Activated CD4-positive, alpha-beta memory T cell treated with anti-CD3 and anti-CD28 coated beads, Interleukin-2, amount 10 ng/mL, durations not matched to agents 7 days and 5 days (primary cell): ENCODE measurements around the gene EEF2. TPM values are rescaled to one million over a fixed set of nuclear protein-coding genes. Genes with fewer than 3 reads are reported as not detected.

Experiments
- CTCF ChIA-PET: fragments of 350-600 bp; sonication (Branson Sonifier 250); formaldehyde crosslinking; loops from one replicate; lab custom pipeline; 2021; ENCODE audit warnings: antibody characterized with exemption, inconsistent platforms; lab: Charles Lee
- POLR2A ChIA-PET: fragments of 350-600 bp; sonication (Branson Sonifier 250); formaldehyde crosslinking; loops from one replicate; lab custom pipeline; 2021; ENCODE audit warnings: antibody characterized with exemption; lab: Charles Lee
- DNase-seq: peaks from one replicate; pipeline ENCODE4 v3.0.0-alpha.2; 2020
- H3K27ac Mint-ChIP-seq: one replicate; pipeline ENCODE4 v1.8.0; 2021; ENCODE audit warnings: mild to moderate bottlenecking, mixed read lengths
- H3K27me3 Mint-ChIP-seq: one replicate; pipeline ENCODE4 v1.8.0; 2021; ENCODE audit warnings: mixed read lengths
- H3K36me3 Mint-ChIP-seq: one replicate; pipeline ENCODE4 v1.8.0; 2021; ENCODE audit warnings: low read depth, mixed read lengths
- H3K4me1 Mint-ChIP-seq: one replicate; pipeline ENCODE4 v1.8.0; 2021; ENCODE audit warnings: mixed read lengths
- H3K4me3 Mint-ChIP-seq: one replicate; pipeline ENCODE4 v1.8.0; 2021; ENCODE audit warnings: mild to moderate bottlenecking, mixed read lengths
- H3K9me3 Mint-ChIP-seq: one replicate; pipeline ENCODE4 v1.8.0; 2021; ENCODE audit warnings: mixed read lengths
- total RNA-seq, 2 experiments: library from RNA; stranded (reverse); gene quantifications; one replicate each; pipeline ENCODE4 v1.2.3, GENCODE V29; 2021

Gene EEF2
- total RNA-seq, 2 experiments from 2014 or later: 1,543 to 1,592 TPM

DNA sequence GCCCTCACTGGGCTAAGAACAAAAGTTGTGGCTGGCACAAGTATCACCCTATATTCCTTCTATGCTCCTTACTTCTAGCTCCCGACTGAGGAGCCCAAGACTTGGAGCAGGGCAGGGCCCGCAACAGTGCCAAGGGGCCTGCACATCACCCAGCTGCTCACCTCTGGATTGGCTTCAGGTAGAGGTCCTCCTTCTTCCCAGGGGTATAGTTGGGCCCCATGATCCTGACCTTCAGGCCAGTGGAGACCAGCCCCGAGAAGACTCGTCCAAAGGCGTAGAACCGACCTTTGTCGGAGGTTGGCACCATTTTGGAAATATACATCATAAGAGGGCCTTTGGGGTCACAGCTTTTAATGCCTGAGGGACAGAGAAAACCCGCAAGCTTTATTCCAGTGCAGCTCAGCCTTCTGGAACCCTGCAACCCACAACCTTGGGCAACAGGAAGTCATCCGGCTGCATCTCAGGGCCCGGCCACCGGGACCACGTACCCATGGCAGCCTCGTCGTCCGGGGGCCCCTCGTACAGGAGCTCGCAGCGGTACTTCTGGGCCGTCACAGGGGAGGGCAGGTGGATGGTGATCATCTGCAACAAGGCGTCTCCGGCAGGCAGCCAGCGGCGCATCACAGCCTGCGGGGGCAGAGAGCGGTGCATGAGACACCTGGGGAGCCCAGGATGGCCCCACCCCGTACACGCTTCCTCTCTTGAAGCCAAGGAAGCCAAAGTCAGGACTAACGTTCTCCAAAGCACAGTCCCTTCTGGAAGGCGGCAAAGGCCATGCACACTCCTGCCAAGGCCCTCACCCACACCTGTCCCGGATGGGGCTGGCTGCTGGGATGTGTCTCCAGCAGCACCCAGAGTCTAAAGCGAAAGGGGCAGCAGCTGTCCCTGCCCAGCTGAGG is 4.7 kb downstream of the EEF2 start:
- Mint-ChIP-seq H3K9me3 (no peaks in the 10 kb centered on the region), H3K27me3 (no peaks in the 10 kb centered on the region), H3K36me3 (peaks cover 90% of the 10 kb centered on the region), H3K4me3 (no peak overlapping the region), H3K27ac (no peak overlapping the region), H3K4me1 (peaks cover 54% of the 10 kb centered on the region)
- POLR2A ChIA-PET: interaction anchor here (1.0 to 8.5 kb wide), 2 partner anchors 10 to 26 kb away, joined by 3 to 122 read pairs; partner anchors contain the start of gene DAPK3
- CTCF ChIA-PET: no interaction called here
- DNase-seq: no peak

DNA sequence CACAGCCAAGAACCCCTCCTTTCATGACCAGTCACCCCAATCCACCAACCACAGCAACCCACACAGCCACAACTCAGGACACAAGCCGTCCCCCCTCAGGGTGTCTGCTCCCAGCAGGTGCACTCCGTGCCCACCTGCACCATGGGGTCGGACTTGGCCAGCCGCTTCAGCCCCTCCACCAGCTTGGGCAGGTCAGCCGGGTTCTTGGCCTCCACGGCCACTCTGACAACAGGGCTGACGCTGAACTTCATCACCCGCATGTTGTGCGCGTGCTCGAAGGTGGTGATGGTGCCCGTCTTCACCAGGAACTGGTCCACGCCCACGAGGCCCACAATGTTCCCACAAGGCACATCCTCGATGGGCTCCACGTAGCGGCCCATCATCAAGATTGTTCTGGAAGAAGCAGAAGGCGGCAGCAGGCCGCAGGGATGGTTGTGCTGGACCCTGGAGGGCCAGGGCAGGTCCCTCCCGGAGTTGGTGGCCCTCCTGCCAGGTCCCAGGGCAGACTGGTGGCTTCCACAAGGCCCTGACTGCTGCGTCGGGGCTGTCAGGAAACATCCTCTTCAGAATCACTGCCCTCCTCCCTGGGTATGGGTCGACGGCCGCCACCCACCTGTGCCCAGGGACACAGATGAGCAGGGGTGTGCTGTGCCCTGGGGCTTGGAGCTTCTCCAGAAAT is 5.5 kb downstream of the EEF2 start:
- Mint-ChIP-seq H3K4me3 (no peak overlapping the region), H3K27me3 (no peaks in the 10 kb centered on the region), H3K9me3 (no peaks in the 10 kb centered on the region), H3K36me3 (peaks cover 90% of the 10 kb centered on the region), H3K4me1 (peaks cover 54% of the 10 kb centered on the region), H3K27ac (no peak overlapping the region)
- POLR2A ChIA-PET: interaction anchor here (0.8 to 8.5 kb wide), 2 partner anchors 10 kb away, joined by 3 to 122 read pairs; partner anchors contain the start of gene DAPK3
- CTCF ChIA-PET: no interaction called here
- DNase-seq: no peak

DNA sequence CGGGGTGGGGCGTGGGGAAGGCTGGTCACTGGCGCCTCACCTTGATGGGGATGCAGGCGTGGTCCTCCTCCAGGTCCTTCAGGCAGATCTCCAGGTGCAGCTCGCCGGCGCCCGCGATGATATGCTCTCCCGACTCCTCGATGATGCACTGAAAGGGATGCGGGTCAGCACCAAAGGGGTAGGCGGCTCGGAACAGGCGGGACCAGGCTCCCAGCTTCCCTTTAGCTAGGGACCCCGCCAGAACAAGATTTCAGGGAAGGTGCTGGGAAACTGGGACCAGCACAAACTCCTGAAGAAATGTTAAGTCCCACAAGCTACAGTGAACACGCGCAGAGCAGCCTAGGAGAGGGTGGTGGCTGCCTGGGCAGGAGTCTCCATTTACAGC is 6.0 kb downstream of the EEF2 start:
- peaks cover 53% of the 10 kb centered on the region for H3K4me1 Mint-ChIP-seq
- ChIA-PET POLR2A (interaction anchor here (0.8 to 8.5 kb wide), 2 partner anchors 9 to 11 kb away, joined by 3 to 122 read pairs; partner anchors contain the start of gene DAPK3), CTCF (no interaction called here)
- H3K36me3 Mint-ChIP-seq: peaks cover 85% of the 10 kb centered on the region
- no peak overlapping the region for H3K27ac Mint-ChIP-seq
- no peaks in the 10 kb centered on the region for H3K9me3 Mint-ChIP-seq
- H3K27me3 Mint-ChIP-seq: no peaks in the 10 kb centered on the region
- no peak for DNase-seq
- no peak overlapping the region for H3K4me3 Mint-ChIP-seq

DNA sequence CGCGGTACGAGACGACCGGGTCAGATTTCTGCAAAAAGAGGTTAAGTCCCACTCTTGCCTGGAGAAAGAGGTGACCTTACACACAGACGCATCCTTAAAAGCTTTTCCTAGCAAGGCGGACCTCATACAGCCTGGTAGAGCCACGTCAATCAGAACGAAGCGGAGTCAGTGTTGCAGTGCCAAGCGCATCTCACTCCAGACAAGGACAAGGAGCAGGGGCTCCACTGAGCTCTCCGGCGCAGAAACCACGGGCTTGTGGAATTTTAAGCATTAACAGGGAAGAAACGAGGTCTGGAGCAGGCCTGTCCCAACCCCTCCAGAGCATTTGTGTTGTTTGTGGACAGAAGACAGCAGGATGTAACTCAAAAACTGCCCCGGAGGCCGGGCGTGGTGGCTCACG is 7.1 kb downstream of the EEF2 start:
- Mint-ChIP-seq H3K4me1 (peaks cover 41% of the 10 kb centered on the region), H3K27me3 (no peaks in the 10 kb centered on the region)
- POLR2A ChIA-PET: interaction anchor here (8.5 kb wide), 1 partner anchor 8 kb away, joined by 122 read pairs; the partner anchor contains the start of gene DAPK3

DNA sequence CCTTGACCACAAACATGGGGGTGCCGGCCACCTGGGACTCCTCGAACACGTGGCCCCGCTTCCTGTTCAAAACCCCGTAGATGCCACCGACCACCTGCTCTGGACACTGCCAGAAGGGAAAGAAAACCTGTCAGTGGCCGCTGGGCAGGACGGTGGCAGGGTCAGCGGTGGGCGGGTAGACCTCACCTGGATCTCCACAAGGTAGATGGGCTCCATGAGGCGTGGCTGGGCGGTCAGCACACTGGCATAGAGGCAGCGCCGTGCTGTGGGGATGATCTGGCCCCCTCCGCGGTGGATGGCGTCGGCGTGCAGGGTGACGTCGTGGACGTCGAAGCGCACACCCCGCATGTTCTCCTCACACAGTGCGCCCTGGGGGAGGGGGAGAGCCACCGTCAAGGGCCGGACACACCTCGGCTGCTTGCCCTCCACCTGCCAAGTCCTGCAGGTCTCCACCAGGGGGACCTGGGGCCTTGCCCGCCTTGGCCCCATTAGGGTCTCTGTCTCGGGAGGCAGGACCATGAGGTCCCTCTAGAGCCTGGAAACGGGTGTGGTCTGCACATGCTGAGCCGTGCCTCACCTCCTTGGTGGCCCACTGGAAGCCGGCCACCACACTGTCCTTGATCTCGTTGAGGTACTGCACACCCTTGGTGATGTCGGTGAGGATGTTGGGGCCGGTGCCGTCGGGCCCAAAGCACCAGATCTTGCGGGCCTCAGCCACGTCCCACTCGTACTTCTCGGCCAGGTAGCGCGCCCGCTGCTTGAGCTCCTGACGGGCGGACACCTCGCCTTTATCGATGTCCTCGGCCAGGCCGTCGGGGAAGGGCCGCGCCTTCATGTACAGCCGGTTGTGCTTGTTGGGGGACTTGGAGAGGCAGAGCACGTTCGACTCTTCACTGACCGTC is 7.8 kb downstream of the EEF2 start:
- no peak overlapping the region for H3K27ac Mint-ChIP-seq
- CTCF ChIA-PET: no interaction called here
- no peaks in the 10 kb centered on the region for H3K9me3 Mint-ChIP-seq
- H3K27me3 Mint-ChIP-seq: no peaks in the 10 kb centered on the region
- H3K4me3 Mint-ChIP-seq: no peak overlapping the region
- POLR2A ChIA-PET: interaction anchor here (0.9 to 2.9 kb wide), 2 partner anchors 7 to 10 kb away, joined by 7 to 25 read pairs; partner anchors contain the start of gene EEF2
- peaks cover 70% of the 10 kb centered on the region for H3K36me3 Mint-ChIP-seq
- peaks cover 35% of the 10 kb centered on the region for H3K4me1 Mint-ChIP-seq
- DNase-seq: no peak

More for the DNA sequence above, 7.1 kb downstream of the EEF2 start:
- CTCF ChIA-PET: no interaction called here
- no peak for DNase-seq
- Mint-ChIP-seq H3K4me3 (no peak overlapping the region), H3K36me3 (peaks cover 74% of the 10 kb centered on the region), H3K9me3 (no peaks in the 10 kb centered on the region), H3K27ac (no peak overlapping the region)

DNA sequence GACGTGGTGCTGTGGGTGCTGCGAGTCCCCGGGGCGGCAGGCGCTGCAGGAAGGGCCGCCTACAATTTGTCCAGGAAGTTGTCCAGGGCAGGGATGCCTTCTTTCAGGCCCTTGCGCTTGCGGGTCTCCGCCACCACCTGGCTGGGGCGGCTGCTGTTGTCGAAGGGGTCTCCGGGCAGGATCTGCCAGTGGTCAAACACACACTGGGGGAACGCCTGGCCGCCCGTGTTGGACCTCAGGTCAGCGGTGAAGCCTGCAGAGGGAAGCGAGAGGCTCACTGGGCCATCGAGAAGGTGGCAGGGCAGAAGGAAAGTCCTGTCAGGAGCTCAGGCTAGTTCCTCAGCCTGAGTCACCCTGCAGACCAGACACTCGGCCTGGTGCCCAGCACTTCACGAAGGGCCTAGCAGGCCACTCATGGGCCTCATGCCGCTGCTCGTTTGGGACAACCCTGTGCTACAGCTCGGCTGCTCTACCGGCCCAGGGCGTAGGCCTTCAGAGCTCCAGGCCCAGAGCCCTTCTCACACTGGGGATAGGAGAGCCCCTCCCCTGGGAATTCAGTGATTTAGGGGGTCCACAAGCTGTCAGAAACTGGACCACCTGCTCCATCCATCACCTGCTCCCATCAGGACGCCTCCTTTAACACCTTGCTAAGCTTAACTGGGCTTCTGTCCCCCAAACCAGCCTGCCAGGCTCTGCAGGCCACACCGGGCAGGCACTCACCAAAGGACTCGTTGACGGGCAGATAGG is 8.6 kb downstream of the EEF2 start:
- no peak overlapping the region for H3K27ac Mint-ChIP-seq

DNA sequence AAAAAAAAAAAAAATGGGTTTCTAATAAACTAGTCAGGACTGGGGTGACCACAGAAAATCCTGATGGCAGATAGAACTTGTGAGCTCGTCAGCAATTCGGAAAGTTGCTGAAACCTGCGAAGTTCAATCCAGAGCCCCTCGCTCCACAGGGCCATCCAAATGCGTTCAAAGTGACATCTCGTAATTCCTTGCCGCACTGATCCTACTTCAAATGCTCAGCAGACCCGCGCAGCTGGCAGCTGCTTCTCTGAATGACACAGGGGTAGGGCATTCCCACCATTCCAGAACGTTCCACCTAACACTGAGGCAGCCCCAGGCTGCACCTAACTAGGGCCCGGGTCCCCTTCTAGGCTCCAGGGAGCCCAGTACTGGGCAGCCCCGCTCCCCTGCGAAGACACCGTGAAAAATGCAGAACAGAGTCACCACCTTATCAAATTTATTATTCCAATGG is 9.6 kb downstream of the EEF2 start:
- POLR2A ChIA-PET: interaction anchor here (0.8 to 2.9 kb wide), 3 partner anchors 9 to 32 kb away, joined by 3 to 25 read pairs (median 3); partner anchors contain the start of genes EEF2 and PIAS4
- no peaks in the 10 kb centered on the region for H3K27me3 Mint-ChIP-seq
- peaks cover 52% of the 10 kb centered on the region for H3K36me3 Mint-ChIP-seq
- no peak overlapping the region for H3K27ac Mint-ChIP-seq
- DNase-seq: no peak
- H3K9me3 Mint-ChIP-seq: no peaks in the 10 kb centered on the region
- peaks cover 25% of the 10 kb centered on the region for H3K4me1 Mint-ChIP-seq
- no peak overlapping the region for H3K4me3 Mint-ChIP-seq
- CTCF ChIA-PET: interaction anchor here (0.7 to 0.8 kb wide), 2 partner anchors 10 to 270 kb away, joined by 3 to 4 read pairs; partner anchors contain the start of gene EEF2

More for the DNA sequence above, 8.6 kb downstream of the EEF2 start:
- Mint-ChIP-seq H3K4me1 (peaks cover 27% of the 10 kb centered on the region), H3K27me3 (no peaks in the 10 kb centered on the region), H3K36me3 (peaks cover 62% of the 10 kb centered on the region), H3K9me3 (no peaks in the 10 kb centered on the region), H3K4me3 (no peak overlapping the region)
- CTCF ChIA-PET: no interaction called here
- POLR2A ChIA-PET: interaction anchor here (0.9 to 2.9 kb wide), 2 partner anchors 8 to 11 kb away, joined by 7 to 25 read pairs; partner anchors contain the start of gene EEF2
- DNase-seq: no peak

DNA sequence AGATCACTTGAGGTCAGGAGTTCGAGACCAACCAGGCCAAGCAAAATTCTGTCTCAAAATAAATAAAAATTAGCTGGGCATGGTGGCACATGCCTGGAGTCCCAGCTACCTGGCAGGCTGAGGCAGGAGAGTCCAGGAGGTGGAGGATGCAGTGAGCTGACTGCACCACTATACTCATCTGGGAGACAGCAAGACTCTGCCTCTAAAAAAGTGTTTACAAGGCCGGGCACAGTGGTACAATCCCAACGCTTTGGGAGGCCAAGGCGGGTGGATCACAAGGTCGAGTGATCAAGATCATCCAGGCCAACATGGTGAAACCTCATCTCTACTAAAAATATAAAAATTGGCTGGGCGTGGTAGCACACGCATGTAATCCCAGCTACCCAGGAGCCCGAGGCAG is 10.1 kb downstream of the EEF2 start:
- H3K27me3 Mint-ChIP-seq: no peaks in the 10 kb centered on the region
- H3K4me3 Mint-ChIP-seq: no peak overlapping the region
- H3K4me1 Mint-ChIP-seq: peaks cover 30% of the 10 kb centered on the region
- H3K27ac Mint-ChIP-seq: no peak overlapping the region
- POLR2A ChIA-PET: interaction anchor here (0.8 to 2.9 kb wide), 3 partner anchors 9 to 33 kb away, joined by 3 to 25 read pairs (median 3); partner anchors contain the start of genes EEF2 and PIAS4
- H3K36me3 Mint-ChIP-seq: peaks cover 47% of the 10 kb centered on the region
- no peak for DNase-seq
- no peaks in the 10 kb centered on the region for H3K9me3 Mint-ChIP-seq
- CTCF ChIA-PET: interaction anchor here (0.7 to 0.8 kb wide), 2 partner anchors 11 to 270 kb away, joined by 3 to 4 read pairs; partner anchors contain the start of gene EEF2

DNA sequence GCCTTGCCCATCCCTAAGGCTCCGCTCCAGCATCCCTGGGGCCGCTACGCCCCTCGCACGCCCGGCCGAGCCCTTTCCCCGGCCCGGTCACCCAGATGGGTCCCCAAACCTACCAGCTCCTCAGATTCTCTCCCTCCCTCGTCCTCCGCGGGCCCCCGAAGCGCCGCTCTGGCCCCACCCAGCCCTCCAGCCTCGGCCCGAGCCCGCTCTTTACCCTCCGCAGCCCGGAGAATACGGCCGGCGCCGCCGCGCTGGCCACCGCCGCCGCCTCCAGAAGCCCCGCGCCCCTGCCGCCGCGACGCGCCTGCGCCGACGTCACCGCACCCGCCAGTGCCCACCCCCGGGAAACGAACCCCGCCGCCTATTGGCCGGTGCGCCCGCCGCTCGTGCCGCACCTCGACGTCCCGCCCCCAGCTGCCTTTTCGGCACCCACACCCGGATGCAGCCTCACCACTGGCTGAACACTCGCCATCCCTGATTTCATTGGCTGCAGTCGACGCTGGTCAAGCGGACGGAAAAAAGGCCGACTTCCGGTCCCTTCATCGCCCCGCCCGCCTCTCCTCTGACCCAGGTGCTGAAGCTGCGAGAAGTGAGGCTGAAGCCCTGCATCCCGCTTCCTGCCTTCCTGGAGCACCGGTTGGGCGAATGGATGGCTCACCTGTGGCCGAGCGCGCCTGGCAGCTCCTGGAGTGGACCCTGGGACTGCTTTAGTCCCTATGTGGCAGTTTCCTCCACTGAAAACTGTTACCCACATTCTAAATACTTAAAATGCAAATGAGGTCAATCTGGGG is 14.3 kb downstream of the EEF2 start, which contains the start of gene DAPK3:
DAPK3 (minus strand) TSS at position 292 of the 791 bp plus-strand sequence. CDS start 1,364 bp downstream, outside the sequence.
- H3K9me3 Mint-ChIP-seq: no peaks in the 10 kb centered on the region
- H3K4me3 Mint-ChIP-seq: peak within 1 kb of the TSS; percentile 90
- peaks cover 32% of the 10 kb centered on the region for H3K36me3 Mint-ChIP-seq
- CTCF ChIA-PET: interaction anchor here (0.5 to 1.3 kb wide), 5 partner anchors 13 to 416 kb away, joined by 3 to 11 read pairs (median 3); partner anchors contain the start of gene EEF2
- POLR2A ChIA-PET: interaction anchor here (0.7 to 5.4 kb wide), 8 partner anchors 11 to 431 kb away, joined by 3 to 122 read pairs (median 4); partner anchors contain the start of genes CHAF1A, EEF2, MRPL54 and PIAS4
- DNase-seq: peak; percentile 94
- no peaks in the 10 kb centered on the region for H3K27me3 Mint-ChIP-seq
- H3K27ac Mint-ChIP-seq: peak within 1 kb of the TSS; percentile 77
- peaks cover 30% of the 10 kb centered on the region for H3K4me1 Mint-ChIP-seq

DNA sequence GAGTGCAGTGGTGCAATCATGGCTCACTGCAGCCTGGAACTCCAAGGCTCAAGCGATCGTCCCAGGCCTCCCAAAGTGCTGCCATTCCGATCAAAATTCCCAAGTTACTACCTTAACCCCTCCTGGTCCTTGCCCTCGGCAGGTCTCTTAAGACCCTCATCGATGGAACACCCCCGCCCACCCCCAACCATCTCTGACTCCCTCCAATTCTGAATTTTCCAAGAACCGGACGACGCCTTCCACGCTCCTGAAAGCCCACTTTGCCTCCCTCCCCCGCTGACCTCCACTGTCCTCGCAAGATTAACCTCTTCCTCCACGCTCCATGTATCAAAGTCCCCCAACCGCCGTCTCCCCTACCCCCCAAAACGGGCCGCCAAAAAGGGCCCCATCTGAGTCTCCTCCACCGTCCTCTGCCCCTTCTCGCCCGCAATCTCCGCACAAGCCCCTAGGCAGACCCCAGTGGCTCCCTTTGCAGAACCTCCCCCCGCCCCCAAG is 14.9 kb downstream of the EEF2 start:
- DNase-seq: no peak
- ChIA-PET POLR2A (interaction anchor here (1.0 to 5.4 kb wide), 6 partner anchors 12 to 432 kb away, joined by 3 to 122 read pairs (median 5); partner anchors contain the start of genes CHAF1A, EEF2, MRPL54 and PIAS4), CTCF (interaction anchor here (0.6 to 1.1 kb wide), 3 partner anchors 10 to 18 kb away, joined by 3 to 11 read pairs (median 6); partner anchors contain the start of gene EEF2)
- Mint-ChIP-seq H3K27me3 (no peaks in the 10 kb centered on the region), H3K9me3 (no peaks in the 10 kb centered on the region), H3K4me3 (peak overlapping the region; percentile 90), H3K36me3 (peaks cover 29% of the 10 kb centered on the region), H3K4me1 (peaks cover 29% of the 10 kb centered on the region), H3K27ac (peak overlapping the region; percentile 77)
